HEK293T (cell line): Measurements from ENCODE around the gene DPCD.
A peak's percentile ranks its signal among the peaks of the same experiment; 100 is the strongest.

Source experiments
- CTCF ChIA-PET: fragments of 350-600 bp; formaldehyde crosslinking; extraction: SDS; loops from one replicate; lab custom pipeline; 2021; ENCODE audit warnings: antibody characterized with exemption, inconsistent platforms; lab: Yijun Ruan, JAX
- POLR2A ChIA-PET: fragments of 350-600 bp; formaldehyde crosslinking; extraction: SDS; loops from one replicate; lab custom pipeline; 2020; ENCODE audit warnings: antibody characterized with exemption, inconsistent platforms; lab: Yijun Ruan, JAX
- DNase-seq: peaks from one replicate; pipeline ENCODE4 v3.0.0; 2012; ENCODE audit warnings: mixed read lengths; ENCODE audit errors: extremely low spot score
- ARNT ChIP-seq: fragments of 450-650 bp; IDR thresholded peaks from 2 replicates; pipeline ENCODE4 v1.6.1; 2017; ENCODE audit warnings: mild to moderate bottlenecking
- BHLHE40 ChIP-seq: fragments of 450-650 bp; IDR thresholded peaks from 2 replicates; pipeline ENCODE4 v1.6.1; 2016; ENCODE audit warnings: mild to moderate bottlenecking, moderate library complexity, borderline replicate concordance
- CTBP1 ChIP-seq: fragments of 450-650 bp; IDR thresholded peaks from 2 replicates; pipeline ENCODE4 v1.6.1; 2016; ENCODE audit warnings: borderline replicate concordance
- ELF4 ChIP-seq: fragments of 450-650 bp; IDR thresholded peaks from 2 replicates; pipeline ENCODE4 v1.6.1; 2017; ENCODE audit warnings: antibody characterized with exemption
- FOXA1 ChIP-seq: fragments of 450-650 bp; IDR thresholded peaks from 2 replicates; pipeline ENCODE4 v1.6.1; 2016; ENCODE audit warnings: mild to moderate bottlenecking
- FOXK2 ChIP-seq: fragments of 450-650 bp; IDR thresholded peaks from 2 replicates; pipeline ENCODE4 v1.6.1; 2016; ENCODE audit warnings: mild to moderate bottlenecking
- FOXM1 ChIP-seq: fragments of 450-650 bp; IDR thresholded peaks from 2 replicates; pipeline ENCODE4 v1.6.1; 2017; ENCODE audit warnings: mild to moderate bottlenecking, borderline replicate concordance
- HDGF ChIP-seq: fragments of 450-650 bp; IDR thresholded peaks from 2 replicates; pipeline ENCODE4 v1.6.1; 2017; ENCODE audit warnings: antibody characterized with exemption, borderline replicate concordance
- L3MBTL2 ChIP-seq: fragments of 450-650 bp; conservative IDR thresholded peaks from 2 replicates; pipeline ENCODE4 v1.6.1; 2016; ENCODE audit warnings: mild to moderate bottlenecking
- LEF1 ChIP-seq: fragments of 450-650 bp; IDR thresholded peaks from 2 replicates; pipeline ENCODE4 v1.6.1; 2017; ENCODE audit warnings: mild to moderate bottlenecking, borderline replicate concordance
- NFRKB ChIP-seq: fragments of 450-650 bp; IDR thresholded peaks from 2 replicates; pipeline ENCODE4 v1.6.1; 2016; ENCODE audit warnings: mild to moderate bottlenecking, moderate library complexity
- PKNOX1 ChIP-seq: fragments of 450-650 bp; IDR thresholded peaks from 2 replicates; pipeline ENCODE4 v1.6.1; 2016
- SP1 ChIP-seq: fragments of 450-650 bp; IDR thresholded peaks from 2 replicates; pipeline ENCODE4 v1.6.1; 2017
- SUZ12 ChIP-seq: fragments of 450-650 bp; IDR thresholded peaks from 2 replicates; pipeline ENCODE4 v1.6.1; 2016; ENCODE audit warnings: mild to moderate bottlenecking
- TARDBP ChIP-seq: fragments of 450-650 bp; IDR thresholded peaks from 2 replicates; pipeline ENCODE4 v1.6.1; 2016
- ZNF384 ChIP-seq: fragments of 450-650 bp; IDR thresholded peaks from 2 replicates; pipeline ENCODE4 v1.6.1; 2016

The DPCD gene

GRCh38 chr10:101587725-101588653 lies at the start of gene DPCD, which contains the start of gene POLL:
TSS of gene DPCD (plus strand) at chr10:101588321. CDS start at chr10:101588337, 16 bp downstream.
TSS of gene POLL (minus strand) at chr10:101588257. CDS start at chr10:101587360, 897 bp downstream.
- DNase-seq = peak; percentile 99
- ChIA-PET CTCF (interaction anchor here (0.6 to 1.2 kb wide), 4 partner anchors 15 to 527 kb away, joined by 3 to 5 read pairs (median 3); no protein-coding TSS in a partner anchor), POLR2A (interaction anchor here (0.9 to 1.7 kb wide), 4 partner anchors 11 to 193 kb away, joined by 3 to 10 read pairs (median 4); no protein-coding TSS in a partner anchor)
- no peak for TF ChIP-seq FOXA1
- TF ChIP-seq PKNOX1 = peak; percentile 50
- no peak for TF ChIP-seq SUZ12
- TF ChIP-seq SP1 = no peak
- no peak; the same call in 1 of the 2 replicates for TF ChIP-seq L3MBTL2
- no peak for TF ChIP-seq NFRKB

DNA sequence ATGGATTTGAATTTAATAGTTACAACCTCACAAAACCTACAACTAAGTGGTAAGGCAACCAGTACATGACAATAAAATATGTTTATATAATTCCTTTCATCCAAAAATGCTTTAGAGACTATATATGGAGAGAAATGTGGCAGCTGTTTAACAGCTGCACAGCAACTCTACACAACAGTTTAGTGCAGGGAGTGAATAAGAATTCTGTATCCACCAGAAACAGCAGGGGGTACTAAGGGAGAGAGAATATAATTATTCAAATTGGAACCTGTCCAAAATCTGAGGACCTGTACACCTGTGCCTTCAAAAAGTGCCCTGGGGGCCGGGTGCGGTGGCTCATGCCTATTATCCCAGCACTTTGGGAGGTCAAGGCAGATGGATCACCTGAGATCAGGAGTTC lies 49.7 kb upstream of the DPCD start:
- TF ChIP-seq PKNOX1 = no peak
- no peak for TF ChIP-seq ARNT
- TF ChIP-seq L3MBTL2 = no peak
- TF ChIP-seq FOXA1 = no peak
- no peak for TF ChIP-seq FOXM1
- no peak for TF ChIP-seq ELF4
- TF ChIP-seq FOXK2 = no peak
- no peak for TF ChIP-seq BHLHE40
- no peak for TF ChIP-seq ZNF384
- TF ChIP-seq CTBP1 = no peak
- TF ChIP-seq LEF1 = no peak
- no peak for TF ChIP-seq HDGF
- no peak for DNase-seq
- CTCF ChIA-PET = no interaction called here
- POLR2A ChIA-PET = no interaction called here

DNA sequence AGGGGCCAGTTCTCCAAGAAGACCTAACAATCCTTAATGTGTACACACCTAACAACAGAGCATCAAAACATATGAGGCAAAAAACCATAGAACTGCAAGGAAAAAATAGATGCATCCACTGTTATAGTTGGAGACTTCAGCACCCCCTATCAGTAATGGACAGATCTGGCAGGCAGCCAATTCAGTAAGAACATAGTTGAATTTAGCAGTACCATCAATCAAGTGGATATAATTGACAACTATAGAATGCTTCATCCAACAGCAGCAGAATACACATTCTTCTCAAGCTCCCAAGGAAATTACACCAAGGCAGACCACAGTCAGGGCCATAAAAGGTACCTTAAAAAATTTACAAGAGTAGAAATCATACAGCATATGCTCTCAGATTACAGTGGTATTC lies 42.2 kb upstream of the DPCD start:
- TF ChIP-seq PKNOX1 (peak; percentile 71), FOXK2 (no peak)
- POLR2A ChIA-PET = no interaction called here
- CTCF ChIA-PET = interaction anchor here (0.7 kb wide), 1 partner anchor 62 kb away, joined by 3 read pairs; no protein-coding TSS in a partner anchor
- no peak for DNase-seq

DNA sequence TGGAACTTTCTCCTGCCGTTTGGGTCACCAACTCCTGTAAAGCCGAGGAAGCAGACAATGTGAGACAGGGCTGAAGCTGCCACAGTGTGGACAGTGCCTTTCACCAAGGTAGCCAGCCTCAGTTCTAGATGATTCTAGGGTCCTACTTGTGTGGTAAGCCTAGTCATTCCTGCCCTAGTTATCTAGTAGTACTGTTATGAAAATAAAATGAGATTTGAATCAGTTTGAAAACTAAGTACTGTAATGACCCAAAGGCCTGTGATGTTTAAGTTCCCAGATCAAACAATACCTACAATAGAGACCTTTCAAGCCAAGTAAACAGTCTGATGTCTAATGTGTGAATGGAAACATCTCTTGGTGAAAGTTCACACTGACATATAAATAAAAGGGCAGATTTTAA lies 37.2 kb upstream of the DPCD start:
- CTCF ChIA-PET = no interaction called here
- DNase-seq = no peak
- TF ChIP-seq BHLHE40 = no peak
- TF ChIP-seq FOXK2 = no peak
- POLR2A ChIA-PET = no interaction called here

GRCh38 chr10:101552442-101552841 lies 35.7 kb upstream of the DPCD start:
- DNase-seq = no peak
- POLR2A ChIA-PET = no interaction called here
- TF ChIP-seq SUZ12 = no peak
- TF ChIP-seq ELF4 = no peak
- no peak for TF ChIP-seq FOXA1
- TF ChIP-seq ARNT = no peak
- no peak for TF ChIP-seq L3MBTL2
- TF ChIP-seq FOXK2 = no peak
- TF ChIP-seq CTBP1 = no peak
- no peak for TF ChIP-seq FOXM1
- no peak for TF ChIP-seq ZNF384
- TF ChIP-seq TARDBP = no peak
- CTCF ChIA-PET = no interaction called here

GRCh38 chr10:101557541-101557940 lies 30.6 kb upstream of the DPCD start:
- CTCF ChIA-PET = interaction anchor here (1.2 kb wide), 1 partner anchor 13 kb away, joined by 3 read pairs; no protein-coding TSS in a partner anchor
- TF ChIP-seq FOXM1 (no peak), BHLHE40 (no peak), CTBP1 (no peak), L3MBTL2 (no peak), PKNOX1 (no peak), HDGF (no peak), SP1 (no peak), LEF1 (no peak), FOXA1 (no peak)
- DNase-seq = no peak
- POLR2A ChIA-PET = no interaction called here
